M059J (cell line): ENCODE data around the gene CLSTN3. TPM values are rescaled to one million over a fixed set of nuclear protein-coding genes. Genes with fewer than 3 reads are reported as not detected.
"Not testable (repeated sequence)": the region's sequence is repeated elsewhere in the genome, so short reads cannot be mapped to it uniquely, and the experiment has no call there.

ENCODE experiments used
- DNase-seq: peaks from one replicate; pipeline ENCODE4 v3.0.0-alpha.2; 2012; ENCODE audit warnings: low read depth
- total RNA-seq: library from RNA; depleted of rRNA; stranded (reverse); fragments of >200 nt; shearing (Covaris generic); gene quantifications from 2 replicates; pipeline ENCODE4 v1.2.3, GENCODE V29; 2014

CLSTN3 gene
- total RNA-seq, 1 experiment from 2014 or later = 29.7 TPM

DNA sequence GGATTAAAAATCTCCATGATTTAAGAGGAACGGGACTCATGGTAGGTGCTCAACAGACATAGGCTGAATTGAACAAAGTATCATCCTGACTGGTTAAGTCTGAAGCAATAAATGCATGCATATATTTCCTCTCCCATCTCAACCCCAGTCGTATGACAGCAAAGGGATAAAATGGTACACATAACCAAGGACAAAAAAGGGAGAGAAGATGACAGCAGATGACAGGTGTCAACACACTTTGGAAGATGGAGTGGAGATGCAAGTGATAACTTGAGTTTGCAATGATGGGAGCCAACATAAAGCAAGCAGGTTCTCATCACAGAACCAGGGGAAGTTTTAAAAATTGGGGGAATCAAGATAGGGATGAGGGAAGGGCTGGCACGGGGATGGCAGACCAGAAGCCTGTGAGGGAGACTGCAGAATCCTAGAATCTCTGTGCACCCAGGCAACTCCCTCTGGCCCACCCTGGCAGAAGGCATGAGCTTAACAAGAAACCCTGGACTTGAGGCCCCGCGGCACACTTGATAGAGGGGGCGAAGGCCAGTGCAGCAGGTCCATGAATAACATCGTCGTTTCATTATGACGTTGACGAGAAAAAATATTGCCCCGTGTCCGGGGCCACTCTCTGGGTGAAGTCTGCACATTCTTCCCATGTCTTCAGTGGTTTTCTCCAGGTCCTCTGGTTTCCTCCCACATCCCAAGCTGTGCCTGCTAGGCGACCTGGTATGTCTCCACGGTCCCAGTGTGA lies 26.2 kb upstream of the CLSTN3 start:
- no peak for DNase-seq

DNA sequence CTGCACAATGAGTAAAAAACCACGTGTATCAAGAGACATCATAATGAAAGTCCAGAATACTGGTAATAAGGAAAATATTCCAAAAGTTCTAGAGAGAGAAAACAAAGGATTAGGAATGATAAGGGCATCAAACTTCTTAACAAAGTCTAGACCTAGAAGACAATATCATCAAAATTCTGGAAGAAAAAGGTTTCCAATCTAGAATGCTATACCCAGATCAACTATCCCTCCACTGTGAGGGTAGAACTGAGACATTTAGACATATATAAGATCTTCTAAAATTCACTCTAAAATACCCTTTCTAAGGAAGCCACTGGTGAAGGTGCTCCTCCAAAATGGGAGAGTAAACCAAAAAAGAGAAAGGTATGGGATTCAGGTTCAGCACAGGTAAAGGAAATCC lies 24.1 kb upstream of the CLSTN3 start:
- no peak for DNase-seq

DNA sequence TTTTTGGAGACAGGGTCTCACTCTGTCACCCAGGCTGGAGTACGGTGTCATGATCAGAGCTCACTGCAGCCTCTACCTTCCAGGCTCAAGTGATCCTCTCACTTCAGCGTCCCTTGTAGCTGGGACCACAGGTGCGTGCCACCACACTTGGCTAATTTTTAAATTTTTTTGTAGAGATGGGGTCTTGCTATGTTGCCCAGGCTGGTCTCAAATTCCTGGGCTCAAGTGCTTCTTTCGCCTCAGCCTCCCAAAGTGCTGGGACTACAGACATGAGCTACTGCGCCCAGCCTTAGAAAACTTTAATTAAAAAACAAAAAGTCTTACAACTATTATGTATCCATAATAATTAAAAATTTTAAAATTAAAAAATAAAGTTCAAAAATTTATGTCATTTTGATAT lies 23.0 kb upstream of the CLSTN3 start:
- not testable (repeated sequence) for DNase-seq

DNA sequence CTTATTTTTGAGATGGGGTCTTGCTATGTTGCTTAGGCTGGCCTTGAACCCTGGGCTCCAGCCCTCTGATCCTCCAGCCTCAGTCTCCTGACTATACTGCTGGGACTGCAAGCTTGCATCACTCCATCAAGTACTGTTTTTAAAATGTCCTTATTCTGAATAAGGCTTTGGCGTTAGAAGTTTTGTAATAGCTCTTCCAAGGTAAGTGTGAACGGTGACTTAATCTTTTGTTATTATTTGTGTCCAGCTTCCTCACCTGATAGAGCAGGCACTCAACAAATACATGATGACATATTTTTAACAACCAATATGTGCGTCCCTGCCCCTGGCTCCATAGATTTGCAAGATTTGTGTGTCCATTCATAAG lies 22.6 kb upstream of the CLSTN3 start:
- DNase-seq = no peak

DNA sequence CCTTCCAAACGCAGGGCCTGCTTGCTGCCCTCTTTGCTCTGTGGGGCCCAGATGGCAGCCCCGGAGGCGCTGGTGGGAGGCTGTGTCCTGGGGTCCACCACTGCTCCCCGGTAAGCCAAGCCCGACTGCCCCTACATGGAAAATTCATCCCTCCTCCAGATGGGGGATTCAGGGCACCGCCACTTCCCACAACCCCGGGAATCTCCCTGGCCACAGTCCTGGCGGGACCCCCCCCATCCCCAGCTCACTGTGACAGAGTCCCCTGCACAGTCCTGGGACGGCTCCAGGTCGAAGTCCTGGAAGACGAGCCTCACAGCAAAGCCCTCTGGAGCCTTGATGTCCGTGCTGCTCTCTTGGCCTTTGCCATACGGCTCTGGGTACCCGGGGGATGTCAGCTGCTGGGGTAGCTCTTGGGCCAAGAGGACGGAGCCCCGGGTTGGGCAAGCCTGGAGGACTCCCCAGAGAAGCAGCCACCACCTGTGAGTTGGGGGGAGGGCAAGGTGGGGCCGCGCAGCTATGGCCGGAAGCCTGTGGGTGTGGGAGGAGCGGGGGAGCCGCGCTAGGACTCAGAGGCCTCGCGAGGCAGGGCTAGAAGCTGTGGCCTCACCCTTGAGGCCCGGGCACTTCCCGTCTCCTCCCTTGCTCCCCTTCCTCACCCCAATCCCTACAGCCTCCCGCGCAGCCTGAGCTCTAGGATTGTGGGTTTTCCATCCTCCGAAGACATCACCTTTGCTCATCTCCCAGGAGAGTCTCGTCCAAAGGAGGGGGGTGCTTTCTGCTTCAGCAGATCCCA lies 22.0 kb upstream of the CLSTN3 start:
- DNase-seq = peak; percentile 84

DNA sequence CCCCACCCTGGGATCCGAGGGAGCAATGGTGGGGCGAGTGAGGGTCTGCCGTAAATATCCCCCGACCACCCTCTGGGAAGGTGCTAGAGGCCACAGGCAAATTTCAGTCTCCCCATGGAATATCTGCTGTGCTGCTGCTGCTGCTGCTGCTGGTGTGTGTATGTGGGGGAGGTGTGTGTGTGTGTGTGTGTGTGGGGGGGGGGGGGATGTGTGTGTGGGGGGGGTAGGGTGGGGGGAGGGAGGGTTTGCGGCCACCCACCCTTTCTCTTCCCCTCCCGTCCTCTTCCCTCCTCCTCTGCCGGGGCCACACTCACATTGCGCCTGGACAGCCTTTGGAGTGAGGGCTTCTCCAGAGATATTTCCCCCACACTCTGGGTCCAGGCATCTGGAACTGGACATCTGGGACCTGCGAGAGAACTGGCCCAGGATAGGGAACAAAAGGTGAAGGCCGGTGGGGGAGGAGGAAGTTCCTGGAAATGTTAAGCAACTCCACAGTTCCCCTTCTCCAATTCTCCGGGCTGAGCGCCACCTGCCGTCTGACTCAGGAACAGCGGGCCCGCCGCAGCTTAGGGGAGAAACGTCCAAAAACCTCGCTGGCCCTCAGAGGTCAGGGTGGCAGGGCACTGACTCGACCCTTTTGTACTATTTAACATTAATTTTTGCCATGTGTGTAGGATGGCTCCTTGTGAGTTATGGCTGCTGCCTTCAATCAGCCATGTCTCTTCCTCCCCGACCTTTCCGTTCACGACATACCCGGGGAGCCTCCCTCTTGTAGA lies 21.2 kb upstream of the CLSTN3 start, which contains the start of gene C1RL:
C1RL (minus strand) TSS at position 419 of the 776 bp plus-strand sequence; CDS start at position 385, 34 bp downstream.
- DNase-seq = peak; percentile 85

DNA sequence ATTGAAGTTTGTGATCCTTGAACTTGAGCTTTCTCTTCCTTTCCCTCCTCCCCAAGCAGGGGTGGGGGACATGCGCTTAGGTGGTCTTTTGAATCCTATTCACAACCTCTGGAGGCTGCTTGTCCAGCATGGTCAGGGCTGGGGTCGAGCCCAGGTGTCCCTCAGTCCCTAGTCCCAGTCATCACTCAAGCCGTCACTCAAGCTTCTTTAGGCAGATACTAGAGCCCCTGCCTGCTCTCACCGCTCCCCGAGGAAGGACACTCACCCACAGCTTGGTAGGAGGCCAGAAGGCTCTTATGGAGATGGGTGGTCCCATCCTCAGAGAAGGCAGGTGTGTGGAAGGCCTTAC lies 20.6 kb upstream of the CLSTN3 start:
- DNase-seq = no peak

DNA sequence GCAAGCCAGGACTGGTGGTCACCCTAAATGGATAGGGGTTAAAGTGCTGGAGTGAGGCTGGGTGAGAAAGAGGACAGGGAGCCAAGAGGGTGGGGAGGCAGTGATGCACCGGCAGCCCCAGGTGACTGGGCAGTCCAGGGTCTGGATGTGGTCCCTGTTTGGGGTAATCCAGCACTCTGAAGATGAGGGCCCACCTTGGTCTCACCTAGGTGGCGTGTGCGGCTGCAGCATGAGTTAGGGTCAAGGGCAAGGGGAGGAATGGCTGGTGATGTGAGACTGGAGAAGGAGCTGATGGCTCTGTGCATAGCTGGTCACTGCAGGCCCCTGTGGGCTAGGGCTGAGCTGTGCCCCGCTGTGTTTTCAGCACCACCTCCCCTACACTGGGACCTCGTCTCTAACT lies 19.5 kb upstream of the CLSTN3 start:
- no peak for DNase-seq

DNA sequence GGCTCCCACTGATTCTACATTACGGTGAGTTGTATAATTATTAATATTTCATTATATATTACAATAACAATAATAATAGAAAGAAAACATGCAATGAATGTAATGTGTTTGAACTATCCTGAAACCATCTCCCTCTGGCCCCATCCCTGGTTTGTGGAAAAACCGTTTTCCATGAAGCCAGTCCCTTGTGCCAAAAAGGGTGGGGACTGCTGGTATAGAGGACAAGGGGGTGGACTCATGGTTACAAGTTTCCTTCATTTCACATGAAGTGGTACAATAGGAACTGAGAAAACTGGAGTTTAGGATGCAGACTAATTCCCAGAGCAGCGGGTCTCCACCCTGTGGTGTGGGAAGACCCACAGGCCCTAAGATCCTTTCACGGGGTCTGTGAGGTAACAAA lies 18.1 kb upstream of the CLSTN3 start:
- DNase-seq = no peak

DNA sequence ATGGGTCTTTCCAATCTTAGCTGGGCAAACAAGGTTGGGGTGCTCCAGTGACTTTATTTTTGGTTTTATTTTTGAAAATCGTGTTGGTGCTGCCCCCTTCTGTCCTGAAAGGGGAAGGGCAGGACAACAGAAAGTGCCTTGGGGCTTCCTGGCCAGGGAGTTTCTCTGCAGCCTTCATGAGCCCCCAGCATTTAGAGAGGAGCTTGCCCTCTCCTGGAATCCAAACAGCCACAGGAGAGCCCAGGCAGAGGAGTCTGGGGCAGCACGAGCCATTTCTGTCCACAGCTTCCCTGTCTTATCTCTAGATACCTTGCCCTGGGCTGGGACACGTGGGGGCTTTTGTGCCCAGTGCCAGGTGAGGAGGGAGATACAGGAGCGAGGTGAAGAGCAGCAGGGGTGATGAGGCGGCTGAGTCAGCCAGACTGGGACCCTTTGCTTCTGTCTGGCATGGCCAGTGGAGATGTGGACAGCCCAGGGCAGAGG lies 16.7 kb upstream of the CLSTN3 start:
- DNase-seq = peak; percentile 37

DNA sequence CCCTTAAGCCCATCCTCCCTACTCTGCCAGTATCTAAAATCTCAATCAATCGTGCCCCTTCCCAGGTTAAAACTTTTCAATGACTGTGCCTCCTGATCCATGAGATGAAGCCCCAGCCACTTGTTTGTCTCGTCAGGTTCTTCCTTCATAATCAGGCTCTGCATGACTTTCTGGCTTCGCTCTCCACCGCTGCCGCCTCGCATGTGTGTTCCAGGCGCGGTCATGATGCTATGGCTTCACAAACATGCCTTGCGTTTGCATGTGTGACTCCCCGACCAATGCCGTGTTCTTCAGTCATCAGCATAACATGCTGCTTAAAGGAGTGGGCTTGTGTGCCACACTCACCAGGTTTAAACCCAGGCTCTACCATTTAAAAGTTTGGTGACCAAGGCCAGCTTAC lies 16.2 kb upstream of the CLSTN3 start:
- no peak for DNase-seq

DNA sequence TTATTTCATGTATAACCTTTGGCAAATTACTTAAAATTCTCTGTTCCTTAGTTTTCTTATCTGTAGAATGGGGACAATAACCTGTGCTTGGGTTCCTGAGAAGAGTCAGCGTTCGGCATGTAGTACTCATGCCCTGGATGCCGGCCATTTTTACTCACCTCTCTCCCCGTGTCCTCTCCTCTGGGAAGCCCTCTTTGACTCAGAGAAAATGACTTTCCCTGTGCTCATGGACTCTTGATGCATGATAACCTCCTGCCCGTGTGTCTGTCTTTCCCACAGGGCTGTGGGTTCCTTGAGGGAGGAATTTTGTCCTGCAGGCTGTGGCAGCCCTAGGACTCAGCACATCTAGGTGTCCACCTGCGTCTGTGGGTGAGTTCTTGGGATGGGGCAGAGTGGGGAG lies 15.3 kb upstream of the CLSTN3 start:
- no peak for DNase-seq

DNA sequence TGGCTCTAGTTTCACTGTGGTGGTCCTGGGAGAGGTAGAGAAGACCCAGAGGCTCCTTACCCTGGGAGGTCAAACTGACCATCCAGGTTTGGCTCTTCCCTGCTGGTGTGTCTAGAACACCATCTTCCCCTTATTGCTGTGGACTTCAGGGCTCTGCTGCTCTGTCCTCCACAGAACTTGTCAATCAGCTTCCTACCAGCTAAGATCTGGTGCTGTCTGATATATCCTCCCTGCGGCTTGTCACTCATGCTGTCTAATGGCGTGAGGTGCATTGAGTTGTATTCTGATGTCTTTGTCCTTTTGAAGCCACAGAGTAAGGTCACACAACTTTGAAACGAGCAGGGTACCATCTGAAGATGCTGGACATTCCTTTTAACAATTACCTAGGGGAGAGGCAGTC lies 14.0 kb upstream of the CLSTN3 start:
- no peak for DNase-seq

DNA sequence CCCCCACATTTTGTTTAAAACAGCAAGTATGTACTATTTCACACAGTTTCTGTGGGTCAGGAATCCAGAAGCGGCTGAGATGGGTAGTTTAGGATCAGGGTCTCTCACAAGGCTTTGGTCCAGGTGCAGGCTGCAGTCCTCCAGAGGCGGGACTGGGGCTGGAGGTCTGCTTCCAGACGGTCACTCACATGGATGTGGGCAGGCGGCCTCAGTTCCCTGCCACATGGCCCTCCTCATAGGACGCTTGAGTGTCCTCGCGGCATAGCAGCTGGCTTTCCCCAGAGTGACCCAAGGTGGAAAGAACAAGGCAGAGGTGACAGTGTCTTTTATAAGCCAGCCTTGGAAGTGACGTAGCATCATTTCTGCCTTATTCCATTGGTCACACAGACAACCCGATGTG lies 13.3 kb upstream of the CLSTN3 start:
- no peak for DNase-seq

DNA sequence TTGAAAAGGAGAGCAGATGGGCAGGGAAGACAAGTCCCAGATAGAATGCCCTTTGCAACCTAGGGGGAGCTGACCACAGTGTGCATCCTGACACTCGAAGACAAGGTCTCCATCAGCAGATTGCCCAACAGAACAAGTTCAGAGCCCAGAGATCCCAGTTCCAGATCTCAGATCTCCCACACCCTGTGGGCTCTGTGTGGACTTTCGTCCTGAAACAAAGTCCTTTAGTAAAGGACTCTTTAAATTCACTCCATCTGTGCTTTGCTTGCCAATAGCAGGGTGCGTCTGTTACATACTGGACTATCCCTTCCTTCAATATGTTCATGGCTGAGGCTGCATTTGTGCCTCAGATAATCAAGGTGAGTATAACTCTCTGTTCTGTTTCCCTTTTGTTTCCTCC lies 12.5 kb upstream of the CLSTN3 start:
- no peak for DNase-seq

DNA sequence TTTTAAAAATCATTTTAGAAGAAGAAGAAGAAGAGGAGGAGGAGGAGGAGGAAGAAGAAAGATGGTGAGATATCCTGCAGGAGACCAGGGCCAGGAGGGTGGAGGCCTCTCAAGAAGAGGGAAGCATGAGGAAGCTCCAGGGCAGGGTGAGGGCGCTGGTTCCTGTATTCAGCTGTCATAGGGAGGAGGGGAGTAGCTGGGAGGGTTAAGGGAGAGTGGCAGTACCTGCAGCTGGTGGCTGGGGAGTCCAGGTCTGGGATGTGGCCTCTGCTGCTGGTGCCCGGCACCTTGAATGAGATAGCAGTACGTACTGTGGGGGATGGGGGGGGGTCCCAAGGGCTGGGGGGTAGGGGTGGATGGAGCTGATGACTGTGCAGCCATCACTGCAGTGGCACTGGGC lies 11.3 kb upstream of the CLSTN3 start:
- DNase-seq = no peak

DNA sequence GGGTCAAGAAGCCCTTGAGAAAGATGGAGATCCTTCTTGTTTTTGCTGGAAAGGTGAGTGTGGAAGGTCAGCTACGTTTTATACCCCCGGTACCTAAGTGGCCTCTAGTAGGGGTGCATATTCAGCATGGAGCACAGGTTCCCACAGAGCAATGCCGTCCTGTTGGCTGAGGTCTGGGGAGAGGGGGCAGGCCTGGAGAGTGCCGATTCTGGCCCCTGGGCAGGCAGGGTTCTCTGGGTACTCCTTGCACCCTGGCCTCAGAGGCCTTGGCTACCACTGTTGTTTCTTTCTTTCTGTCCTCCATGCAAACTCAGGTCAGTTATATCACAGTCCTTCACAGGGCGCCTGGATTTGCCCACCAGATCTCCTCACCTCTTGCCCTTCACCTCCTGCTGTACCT lies 10.0 kb upstream of the CLSTN3 start:
- no peak for DNase-seq

DNA sequence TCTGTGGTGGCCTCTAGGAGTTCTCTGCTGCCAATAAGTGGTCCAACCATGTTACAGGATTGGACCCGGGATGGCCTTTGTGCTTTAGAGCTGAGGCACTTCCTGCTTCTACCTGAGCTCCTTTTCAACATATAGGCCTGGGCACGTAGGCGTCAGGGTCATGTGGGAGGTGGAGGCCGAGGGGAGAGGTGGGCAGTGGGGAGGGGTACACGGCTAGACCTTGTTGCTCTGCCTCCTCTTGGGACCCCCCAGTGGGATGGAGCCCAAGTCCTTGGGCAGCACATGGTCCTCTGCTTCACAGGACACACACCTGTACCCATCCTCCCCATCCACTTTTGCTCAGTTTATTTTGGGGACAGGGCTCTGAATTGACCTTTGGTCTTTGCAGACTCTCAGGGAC lies 8.8 kb upstream of the CLSTN3 start:
- DNase-seq = no peak

DNA sequence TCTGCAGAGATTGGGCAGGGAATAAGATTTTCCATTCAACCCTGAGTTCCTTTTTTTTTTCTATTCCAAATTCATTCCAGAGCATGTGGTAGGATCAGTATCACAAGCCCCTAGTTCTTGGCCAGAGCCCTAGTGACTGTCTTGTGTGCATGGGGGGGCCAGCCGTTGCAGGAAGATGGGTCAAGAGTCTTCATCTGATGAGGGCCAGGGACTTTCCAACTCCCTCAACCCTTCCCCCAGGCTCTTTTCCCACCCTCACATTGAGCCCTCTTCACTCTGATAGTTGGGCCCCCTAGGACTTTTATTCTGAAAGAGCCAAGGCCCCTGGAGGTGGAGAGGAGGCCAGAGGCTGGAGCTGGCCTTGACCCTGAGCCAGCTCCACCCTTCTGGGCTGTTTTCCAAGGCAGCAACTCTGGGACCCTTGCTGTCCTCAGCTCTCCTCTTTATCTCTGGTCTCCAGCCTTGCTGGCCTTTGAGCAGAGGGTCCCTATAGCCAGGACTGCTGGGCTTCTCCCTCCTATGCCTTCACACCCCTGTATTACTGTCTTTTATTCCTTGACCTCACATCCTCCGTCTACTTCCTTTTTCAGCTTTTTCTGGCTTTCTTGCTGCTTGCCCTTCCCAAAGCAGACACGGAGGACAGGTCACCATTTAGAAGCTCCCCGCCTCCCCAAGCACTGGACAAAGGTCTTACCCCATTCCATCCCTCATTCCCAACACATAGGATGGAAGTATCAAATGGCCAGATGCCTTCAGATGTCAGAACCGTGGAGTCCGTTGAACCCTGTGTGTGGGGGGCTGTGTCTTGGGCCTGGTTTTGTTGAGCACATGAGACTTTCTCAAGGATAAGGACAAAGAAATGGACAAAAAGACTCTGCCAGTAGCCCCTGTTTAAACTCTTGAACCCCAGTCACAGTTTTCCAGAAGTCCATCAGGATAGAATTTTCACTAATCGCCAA lies 7.1 kb upstream of the CLSTN3 start:
- no peak for DNase-seq

DNA sequence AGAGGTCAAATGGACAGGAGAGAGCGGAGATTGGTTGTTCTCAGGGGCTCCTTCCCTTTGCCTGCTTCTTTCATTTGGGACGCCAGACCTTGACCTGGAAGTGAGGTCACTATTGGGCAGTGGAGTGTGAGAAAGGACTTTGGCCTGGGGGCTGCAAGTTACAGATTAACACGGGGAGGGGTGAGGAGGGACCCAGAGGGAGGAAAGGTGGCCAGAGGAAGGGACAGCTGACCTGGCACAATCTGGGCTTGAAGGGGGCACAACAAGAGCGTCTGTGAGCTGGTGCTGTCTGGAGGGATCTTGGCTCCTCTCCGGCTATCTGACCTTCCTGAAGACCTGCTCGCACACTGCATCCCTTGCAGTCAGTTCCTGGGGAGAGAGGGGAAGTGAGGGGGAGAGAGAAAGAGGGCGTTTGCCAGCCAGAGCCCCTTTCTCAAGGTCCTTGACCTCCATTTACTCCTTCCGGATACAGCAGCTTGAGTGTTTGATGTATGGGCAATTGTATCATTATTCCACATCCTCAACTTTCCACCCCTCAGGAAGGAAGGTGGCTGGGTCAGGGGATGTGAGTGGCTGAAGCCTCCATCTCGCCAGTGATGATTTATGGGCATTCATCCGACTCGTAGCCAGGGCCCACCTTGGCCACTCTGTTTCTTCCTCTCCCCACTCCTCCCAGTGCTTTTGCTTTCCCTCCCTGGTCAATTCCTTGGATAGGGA lies 6.2 kb upstream of the CLSTN3 start:
- no peak for DNase-seq
